G401.6 (cell line): Measurements from ENCODE around the gene ZFHX3.

Source experiments
- FAIRE-seq: peaks from 2 replicates; lab custom pipeline; 2012; peaks lifted over from hg19 to GRCh38; lab: Jason Lieb, UNC

ZFHX3 gene

GRCh38 chr16:72846594-72846993 is 201.3 kb downstream of the ZFHX3 start:
- FAIRE-seq: no peak

GRCh38 chr16:72845322-72846020 is 202.5 kb downstream of the ZFHX3 start:
- FAIRE-seq: no peak

- no peak for FAIRE-seq
Observed at GRCh38 chr16:72844225-72844920, 203.6 kb downstream of the ZFHX3 start.

GRCh38 chr16:72841506-72841905 is 206.4 kb downstream of the ZFHX3 start:
- FAIRE-seq: no peak

- FAIRE-seq: no peak
Observed at GRCh38 chr16:72840631-72841381, 207.1 kb downstream of the ZFHX3 start.

- FAIRE-seq: no peak
Observed at GRCh38 chr16:72838951-72839350, 209.0 kb downstream of the ZFHX3 start.

- no peak for FAIRE-seq
Observed at GRCh38 chr16:72838586-72838910, 209.4 kb downstream of the ZFHX3 start.

- FAIRE-seq: no peak
Observed at GRCh38 chr16:72837846-72838585, 209.9 kb downstream of the ZFHX3 start.

- no peak for FAIRE-seq
Observed at GRCh38 chr16:72836985-72837384, 210.9 kb downstream of the ZFHX3 start.

- FAIRE-seq: no peak
Observed at GRCh38 chr16:72836181-72836580, 211.7 kb downstream of the ZFHX3 start.

GRCh38 chr16:72835086-72835485 is 212.8 kb downstream of the ZFHX3 start:
- FAIRE-seq: no peak

- no peak for FAIRE-seq
Observed at GRCh38 chr16:72834499-72834898, 213.4 kb downstream of the ZFHX3 start.

- no peak for FAIRE-seq
Observed at GRCh38 chr16:72833969-72834368, 214.0 kb downstream of the ZFHX3 start.

- FAIRE-seq: no peak
Observed at GRCh38 chr16:72833482-72833881, 214.4 kb downstream of the ZFHX3 start.

- no peak for FAIRE-seq
Observed at GRCh38 chr16:72832621-72833248, 215.2 kb downstream of the ZFHX3 start.

- no peak for FAIRE-seq
Observed at GRCh38 chr16:72829846-72830775, 217.8 kb downstream of the ZFHX3 start.

GRCh38 chr16:72827866-72828265 is 220.1 kb downstream of the ZFHX3 start:
- no peak for FAIRE-seq

GRCh38 chr16:72825912-72826621 is 221.9 kb downstream of the ZFHX3 start:
- FAIRE-seq: no peak

GRCh38 chr16:72824761-72825160 is 223.2 kb downstream of the ZFHX3 start:
- no peak for FAIRE-seq

GRCh38 chr16:72824027-72824426 is 223.9 kb downstream of the ZFHX3 start:
- no peak for FAIRE-seq
